HCT116 (cell line): Measurements from ENCODE around the gene MYO1A.

Experiments
- ATF3 ChIP-seq: IDR thresholded peaks from 2 replicates; pipeline ENCODE4 v1.6.1; 2012
- CTCF ChIP-seq, 3 experiments: fragments of 200-600 bp in 1 of 3; sonication (generic) in 1 of 3; IDR thresholded peaks in 2 of 3; conservative IDR thresholded peaks in 1 of 3; 2 replicates each; pipeline ENCODE4 v1.5.1; 2012 to 2017; ENCODE audit warnings: low read depth in 2 of 3, low read length in 2 of 3, antibody characterized with exemption in 1 of 3, borderline replicate concordance in 1 of 3, control low read depth in 1 of 3, mild to moderate bottlenecking in 1 of 3, mixed read lengths in 1 of 3, mixed run types in 1 of 3, moderate library complexity in 1 of 3; ENCODE audit not compliant: insufficient read depth in 1 of 3
- EGR1 ChIP-seq: IDR thresholded peaks from 2 replicates; pipeline ENCODE4 v1.6.1; 2012; ENCODE audit warnings: low read depth
- EZH2 ChIP-seq: fragments of 200-600 bp; sonication (generic); IDR thresholded peaks from 2 replicates; pipeline ENCODE4 v1.6.1; 2017; ENCODE audit warnings: antibody characterized with exemption, mixed run types
- POLR2A ChIP-seq: IDR thresholded peaks from 2 replicates; pipeline ENCODE4 v1.7.0; 2011; ENCODE audit warnings: borderline replicate concordance; ENCODE audit not compliant: insufficient read depth, insufficient read length; ENCODE audit errors: extremely low read depth
- POLR2AphosphoS5 ChIP-seq: IDR thresholded peaks from 2 replicates; pipeline ENCODE4 v1.6.1; 2011; ENCODE audit warnings: mild to moderate bottlenecking, low read depth, low read length, moderate library complexity
- RAD21 ChIP-seq: IDR thresholded peaks from 2 replicates; pipeline ENCODE4 v1.6.1; 2012; ENCODE audit warnings: low read depth, mild to moderate bottlenecking
- YY1 ChIP-seq: IDR thresholded peaks from 2 replicates; pipeline ENCODE4 v1.6.1; 2011; ENCODE audit warnings: low read length, low read depth, moderate library complexity, mild to moderate bottlenecking; ENCODE audit not compliant: insufficient replicate concordance; ENCODE audit errors: extremely low read depth

GRCh38 chr12:57025196-57025595 is 24.7 kb downstream of the MYO1A start:
- TF ChIP-seq ATF3 (no peak), EZH2 (no peak), POLR2A (no peak), EGR1 (no peak), POLR2AphosphoS5 (no peak), CTCF (IDR thresholded peaks at IDR 0.05 in 2 of 3, conservative IDR thresholded peaks at IDR 0.05 in 1 of 3; ENCODE audit: borderline replicate concordance in 1 of 3, insufficient read depth in 1 of 3, low read depth in 2 of 3, low read length in 2 of 3) (no peak), YY1 (no peak), RAD21 (no peak)
